K562 (cell line): Measurements from ENCODE around the gene GNG7.

Source experiments
- ATF3 ChIP-seq, 2 experiments: fragments of 450-650 bp in 1 of 2; sonication (generic) in 1 of 2; formaldehyde crosslinking in 1 of 2; IDR thresholded peaks in 1 of 2; conservative IDR thresholded peaks in 1 of 2; 2 replicates each; pipeline versions ENCODE4 v1.6.1 to v1.8.1; 2016 to 2023; ENCODE audit warnings: mild to moderate bottlenecking in 2 of 2, moderate library complexity in 2 of 2, inconsistent platforms in 1 of 2, missing genetic modification reagents in 1 of 2
- CTCF ChIP-seq, 3 experiments: IDR thresholded peaks in 2 of 3; conservative IDR thresholded peaks in 1 of 3; 2 replicates each; pipeline ENCODE4 v1.5.1; 2011 to 2012; ENCODE audit warnings: low read length in 3 of 3, mild to moderate bottlenecking in 3 of 3, control low read depth in 2 of 3, improper control_type of control experiment in 1 of 3, inconsistent platforms in 1 of 3, low read depth in 1 of 3, mixed read lengths in 1 of 3, moderate library complexity in 1 of 3; ENCODE audit not compliant: insufficient read depth in 2 of 3
- FOXP1 ChIP-seq: sonication (generic); formaldehyde crosslinking; IDR thresholded peaks from 2 replicates; pipeline ENCODE4 v1.8.0; 2022; ENCODE audit warnings: mild to moderate bottlenecking, missing genetic modification reagents
- HDAC6 ChIP-seq: IDR thresholded peaks from 2 replicates; pipeline ENCODE4 v1.6.1; 2012; ENCODE audit warnings: low read depth, mild to moderate bottlenecking, control low read depth, inconsistent platforms, low read length, moderate library complexity
- KAT8 ChIP-seq: fragments of 450-650 bp; IDR thresholded peaks from 2 replicates; pipeline ENCODE4 v1.6.1; 2016; ENCODE audit warnings: low read depth, mild to moderate bottlenecking
- KDM4B ChIP-seq, 2 experiments: fragments of 450-650 bp in 1 of 2; sonication (generic) in 1 of 2; IDR thresholded peaks; 2 replicates each; pipeline ENCODE4 v1.6.1; 2016 to 2017; ENCODE audit warnings: borderline replicate concordance in 2 of 2, antibody characterized with exemption in 1 of 2, low read depth in 1 of 2, mild to moderate bottlenecking in 1 of 2
- LARP7 ChIP-seq: fragments of 450-650 bp; IDR thresholded peaks from 2 replicates; pipeline ENCODE4 v1.6.1; 2016
- POLR2AphosphoS2 ChIP-seq: IDR thresholded peaks from 2 replicates; pipeline ENCODE4 v1.6.1; 2012; ENCODE audit warnings: low read length, improper control_type of control experiment
- POLR2B ChIP-seq: fragments of 450-650 bp; IDR thresholded peaks from 2 replicates; pipeline ENCODE4 v1.6.1; 2018; ENCODE audit warnings: low read depth; ENCODE audit not compliant: partially characterized antibody
- TBL1XR1 ChIP-seq, 2 experiments: IDR thresholded peaks; 2 replicates each; pipeline ENCODE4 v1.6.1; 2012; ENCODE audit warnings: improper control_type of control experiment in 2 of 2, low read length in 2 of 2, mild to moderate bottlenecking in 1 of 2
- ZNF12 ChIP-seq: sonication (generic); formaldehyde crosslinking; IDR thresholded peaks from 2 replicates; pipeline ENCODE4 v1.4.0; 2020; ENCODE audit warnings: mild to moderate bottlenecking, missing genetic modification reagents
- ZNF609 ChIP-seq: sonication (generic); formaldehyde crosslinking; IDR thresholded peaks from 2 replicates; pipeline ENCODE4 v1.8.1; 2023; ENCODE audit warnings: missing genetic modification reagents, mild to moderate bottlenecking, borderline replicate concordance
- TF ChIP-seq, protein P1 (sequence below): sonication (generic); formaldehyde crosslinking; IDR thresholded peaks from 2 replicates; pipeline ENCODE4 v1.9.0; 2022; ENCODE audit warnings: mild to moderate bottlenecking, missing genetic modification reagents
- TF ChIP-seq, protein P2 (sequence below): fragments of 450-650 bp; formaldehyde crosslinking; IDR thresholded peaks from 2 replicates; pipeline ENCODE4 v1.4.0; 2022; ENCODE audit warnings: missing genetic modification characterization

DNA sequence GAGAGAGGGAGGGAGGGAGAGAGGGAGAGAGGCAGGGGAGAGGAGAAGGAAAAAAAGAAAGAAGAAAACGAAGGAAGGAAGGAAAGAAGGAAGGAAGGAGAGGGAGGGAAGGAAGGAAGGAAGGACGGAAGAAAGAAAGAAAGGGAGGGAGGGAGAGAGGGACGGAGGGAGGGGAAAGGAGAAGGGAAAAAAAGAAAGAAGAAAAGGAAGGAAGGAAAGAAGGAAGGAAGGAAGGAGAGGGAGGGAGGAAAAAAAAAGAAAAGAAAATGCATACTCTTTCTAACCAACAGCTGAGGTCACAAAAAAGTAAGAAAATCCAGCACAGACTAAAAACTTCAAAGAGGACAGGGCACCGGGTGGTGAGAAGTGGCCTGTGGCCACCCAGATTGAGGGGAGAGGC is 109.7 kb downstream of the GNG7 start:
- TF ChIP-seq KDM4B (IDR thresholded peaks at IDR 0.05; ENCODE audit: borderline replicate concordance in 2 of 2, low read depth in 1 of 2) = no peak
- TF ChIP-seq CTCF (IDR thresholded peaks at IDR 0.05 in 2 of 3, conservative IDR thresholded peaks at IDR 0.05 in 1 of 3; ENCODE audit: insufficient read depth in 2 of 3, low read depth in 1 of 3, low read length in 3 of 3) = no peak
- TF ChIP-seq ZNF12 (CRISPR knock-in tag) = no peak
- no peak for TF ChIP-seq POLR2B
- no peak for TF ChIP-seq ZNF609 (CRISPR knock-in tag)
- no peak for TF ChIP-seq POLR2AphosphoS2
- no peak for TF ChIP-seq TBL1XR1 (IDR thresholded peaks at IDR 0.05; ENCODE audit: low read length in 2 of 2)
- TF ChIP-seq, protein P1, sequence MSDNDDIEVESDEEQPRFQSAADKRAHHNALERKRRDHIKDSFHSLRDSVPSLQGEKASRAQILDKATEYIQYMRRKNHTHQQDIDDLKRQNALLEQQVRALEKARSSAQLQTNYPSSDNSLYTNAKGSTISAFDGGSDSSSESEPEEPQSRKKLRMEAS (CRISPR knock-in tag) = no peak
- TF ChIP-seq, protein P2, sequence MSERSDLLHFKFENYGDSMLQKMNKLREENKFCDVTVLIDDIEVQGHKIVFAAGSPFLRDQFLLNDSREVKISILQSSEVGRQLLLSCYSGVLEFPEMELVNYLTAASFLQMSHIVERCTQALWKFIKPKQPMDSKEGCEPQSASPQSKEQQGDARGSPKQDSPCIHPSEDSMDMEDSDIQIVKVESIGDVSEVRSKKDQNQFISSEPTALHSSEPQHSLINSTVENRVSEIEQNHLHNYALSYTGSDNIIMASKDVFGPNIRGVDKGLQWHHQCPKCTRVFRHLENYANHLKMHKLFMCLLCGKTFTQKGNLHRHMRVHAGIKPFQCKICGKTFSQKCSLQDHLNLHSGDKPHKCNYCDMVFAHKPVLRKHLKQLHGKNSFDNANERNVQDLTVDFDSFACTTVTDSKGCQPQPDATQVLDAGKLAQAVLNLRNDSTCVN = no peak
- TF ChIP-seq FOXP1 (CRISPR knock-in tag) = no peak
- no peak for TF ChIP-seq LARP7
- TF ChIP-seq HDAC6 = no peak
- no peak for TF ChIP-seq ATF3 (IDR thresholded peaks at IDR 0.05)
- no peak for TF ChIP-seq ATF3 (CRISPR knock-in tag; conservative IDR thresholded peaks at IDR 0.05)
- TF ChIP-seq KAT8 = no peak
